NB4 (cell line): ENCODE measurements around the gene ZNF419.

Experiments
- CTCF ChIP-seq: IDR thresholded peaks from one replicate; pipeline ENCODE4 v1.5.1; 2012; ENCODE audit warnings: low read depth, low read length
- MAX ChIP-seq: IDR thresholded peaks from 2 replicates; pipeline ENCODE4 v1.6.1; 2011; ENCODE audit warnings: low read depth, low read length
- POLR2A ChIP-seq: IDR thresholded peaks from 2 replicates; pipeline ENCODE4 v1.6.1; 2011; ENCODE audit warnings: mild to moderate bottlenecking; ENCODE audit not compliant: insufficient read length; ENCODE audit errors: extremely low read depth

DNA sequence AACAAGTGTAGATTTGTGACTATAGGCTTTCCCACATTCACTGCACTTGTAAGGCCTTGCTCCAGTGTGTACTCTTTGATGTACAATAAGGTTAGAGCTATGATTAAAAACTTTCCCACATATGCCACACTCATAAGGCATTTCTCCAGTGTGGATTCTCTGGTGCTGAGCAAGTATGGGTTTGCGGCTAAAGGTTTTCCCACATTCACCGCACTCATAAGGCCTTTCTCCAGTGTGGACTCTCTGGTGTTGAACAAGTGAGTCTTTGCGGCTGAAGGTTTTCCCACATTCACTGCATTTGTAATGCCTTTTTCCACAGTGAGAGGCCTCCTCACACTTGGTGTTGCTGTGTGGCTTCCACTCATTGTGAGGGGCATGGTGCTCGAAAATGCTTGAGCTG is 13.9 kb upstream of the ZNF419 start:
- TF ChIP-seq CTCF = no peak
- TF ChIP-seq POLR2A = no peak
- TF ChIP-seq MAX = no peak
